ENCODE results near the gene PRLH.

- TF ChIP-seq CTCF (conservative IDR thresholded peaks at IDR 0.05; ENCODE audit: low read length): no peak
- TF ChIP-seq EZH2phosphoT487 (IDR thresholded peaks at IDR 0.05; ENCODE audit: borderline replicate concordance): no peak
These were observed at the start of gene PRLH for GRCh38 chr2:237566401-237567235.
